Hematopoietic multipotent progenitor cell (in vitro differentiated cells): Measurements from ENCODE around the gene TMEM238. TPM values are rescaled to one million over a fixed set of nuclear protein-coding genes. Genes with fewer than 3 reads are reported as not detected.
"Not testable (repeated sequence)": the region's sequence is repeated elsewhere in the genome, so short reads cannot be mapped to it uniquely, and the experiment has no call there.

ENCODE experiments used
- DNase-seq, 3 donors: peaks; one replicate each; pipeline ENCODE4 v3.0.0-alpha.2; 2011 to 2015; ENCODE audit warnings: low read depth in 2 of 3, low spot score in 2 of 3
- total RNA-seq: library from RNA; depleted of rRNA; stranded (reverse); fragments of >200 nt; gene quantifications from one replicate; pipeline ENCODE4 v1.2.3, GENCODE V29; 2012

Gene TMEM238
- total RNA-seq, 1 donor: 2.7 TPM

DNA sequence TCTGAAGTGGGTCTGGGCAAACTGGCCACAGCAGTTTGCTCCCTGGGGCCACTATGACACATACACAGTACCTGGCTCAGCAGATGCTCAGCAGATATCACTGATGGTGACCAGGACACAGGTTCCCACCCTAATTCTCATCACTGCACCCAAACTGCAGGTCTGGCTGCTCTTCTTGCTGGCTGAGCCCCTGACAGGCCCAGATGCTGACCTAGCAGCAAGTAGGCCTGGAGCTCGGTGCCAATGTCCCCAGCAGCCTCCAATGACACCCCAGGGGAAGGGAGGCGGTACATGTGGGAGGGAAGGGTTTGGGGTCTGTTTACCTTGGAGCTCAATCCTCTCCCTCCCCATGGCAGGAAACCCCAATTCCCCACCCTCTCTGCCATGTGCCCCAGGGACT lies 18.4 kb upstream of the TMEM238 start:
- DNase-seq: no peak

DNA sequence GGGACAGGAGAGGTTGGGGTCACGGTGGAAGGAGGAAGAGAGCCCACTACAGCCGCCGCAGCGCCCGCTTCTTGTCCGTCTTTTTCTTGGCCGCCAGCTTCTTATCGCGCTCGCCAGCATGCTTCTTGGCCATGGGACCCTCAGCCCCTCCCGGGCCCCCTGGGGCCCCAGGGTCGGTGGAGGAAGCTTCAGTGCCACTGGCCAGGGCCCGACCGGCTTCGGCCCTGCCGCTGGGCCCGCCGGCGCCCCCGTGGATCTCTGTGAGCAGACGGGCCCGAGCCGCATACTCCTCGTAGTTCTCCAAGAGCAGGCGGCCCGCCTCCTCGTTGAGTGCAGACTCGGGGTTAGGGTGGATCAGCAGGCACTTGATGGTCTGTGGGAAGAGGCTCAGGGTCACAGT lies 17.3 kb upstream of the TMEM238 start:
- not testable (repeated sequence) for DNase-seq

DNA sequence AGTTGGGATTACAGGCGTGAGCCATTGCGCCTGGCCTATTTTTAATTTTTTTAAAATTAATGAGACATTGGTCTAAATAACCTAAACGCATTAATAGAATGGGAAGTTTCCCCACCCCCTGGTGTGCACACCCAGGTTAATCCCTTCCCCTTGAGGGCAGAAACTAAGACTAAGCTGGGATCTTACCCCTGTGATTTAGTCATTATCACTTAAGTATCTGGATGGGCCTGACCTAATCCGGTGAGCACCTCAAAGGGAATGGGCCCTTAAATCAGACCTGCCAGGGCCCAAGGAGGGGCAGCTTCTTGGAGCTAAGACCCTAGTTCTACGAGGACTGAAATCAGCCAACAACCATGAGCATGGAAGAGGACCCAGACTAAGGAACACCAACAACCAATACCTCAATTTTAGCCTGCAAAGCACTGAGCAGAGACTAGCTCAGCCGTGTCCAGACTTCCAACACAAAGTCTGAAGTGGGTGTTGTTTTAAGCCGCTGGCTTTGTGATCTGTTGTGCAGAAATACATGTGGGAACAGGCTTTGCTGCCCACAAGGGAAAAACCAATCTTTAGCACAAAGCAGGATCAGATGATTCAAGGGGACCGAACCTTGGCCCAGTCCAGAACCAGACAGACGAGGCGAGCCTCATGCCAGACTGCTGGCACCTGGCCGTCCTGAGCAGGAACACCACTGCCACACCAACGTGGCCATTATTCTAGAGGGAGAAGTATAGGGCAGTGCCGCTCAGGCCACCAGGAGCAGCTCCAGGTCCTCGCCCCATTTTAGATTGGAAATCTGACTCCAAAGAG lies 16.4 kb upstream of the TMEM238 start:
- no peak for DNase-seq

DNA sequence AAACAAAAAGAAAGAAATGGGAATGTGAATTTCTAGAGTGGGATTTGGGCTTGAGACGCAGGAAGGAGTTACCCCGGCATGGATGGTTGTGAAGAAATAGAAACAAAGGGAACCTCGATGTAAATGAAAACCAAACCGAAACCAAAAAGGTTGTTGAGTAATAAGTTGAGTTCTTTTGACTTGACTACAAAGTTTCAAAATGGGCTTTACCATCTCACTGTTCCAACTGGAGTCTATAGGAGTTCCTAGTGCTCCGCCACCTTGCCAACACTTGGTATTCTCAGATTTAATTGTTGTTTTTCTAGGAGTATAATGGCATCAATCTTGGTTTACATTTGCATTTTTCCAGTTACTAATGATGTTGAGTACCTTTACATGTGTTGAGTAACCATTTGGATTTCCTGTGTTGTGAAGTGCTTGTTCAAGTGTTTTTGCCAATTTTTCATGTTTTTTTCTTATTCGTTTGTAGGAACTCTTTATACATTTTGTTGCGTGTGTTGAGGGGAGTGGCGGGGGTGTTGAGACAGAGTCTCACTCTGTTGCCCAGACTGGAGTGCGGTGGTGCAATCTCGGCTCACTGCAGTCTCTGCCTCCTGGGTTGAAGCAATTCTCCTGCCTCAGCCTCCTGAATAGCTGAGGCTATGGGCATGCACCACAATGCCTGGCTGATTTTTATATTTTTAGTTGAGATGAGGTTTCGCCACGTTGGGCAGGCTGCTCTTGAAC lies 14.3 kb upstream of the TMEM238 start:
- no peak for DNase-seq

DNA sequence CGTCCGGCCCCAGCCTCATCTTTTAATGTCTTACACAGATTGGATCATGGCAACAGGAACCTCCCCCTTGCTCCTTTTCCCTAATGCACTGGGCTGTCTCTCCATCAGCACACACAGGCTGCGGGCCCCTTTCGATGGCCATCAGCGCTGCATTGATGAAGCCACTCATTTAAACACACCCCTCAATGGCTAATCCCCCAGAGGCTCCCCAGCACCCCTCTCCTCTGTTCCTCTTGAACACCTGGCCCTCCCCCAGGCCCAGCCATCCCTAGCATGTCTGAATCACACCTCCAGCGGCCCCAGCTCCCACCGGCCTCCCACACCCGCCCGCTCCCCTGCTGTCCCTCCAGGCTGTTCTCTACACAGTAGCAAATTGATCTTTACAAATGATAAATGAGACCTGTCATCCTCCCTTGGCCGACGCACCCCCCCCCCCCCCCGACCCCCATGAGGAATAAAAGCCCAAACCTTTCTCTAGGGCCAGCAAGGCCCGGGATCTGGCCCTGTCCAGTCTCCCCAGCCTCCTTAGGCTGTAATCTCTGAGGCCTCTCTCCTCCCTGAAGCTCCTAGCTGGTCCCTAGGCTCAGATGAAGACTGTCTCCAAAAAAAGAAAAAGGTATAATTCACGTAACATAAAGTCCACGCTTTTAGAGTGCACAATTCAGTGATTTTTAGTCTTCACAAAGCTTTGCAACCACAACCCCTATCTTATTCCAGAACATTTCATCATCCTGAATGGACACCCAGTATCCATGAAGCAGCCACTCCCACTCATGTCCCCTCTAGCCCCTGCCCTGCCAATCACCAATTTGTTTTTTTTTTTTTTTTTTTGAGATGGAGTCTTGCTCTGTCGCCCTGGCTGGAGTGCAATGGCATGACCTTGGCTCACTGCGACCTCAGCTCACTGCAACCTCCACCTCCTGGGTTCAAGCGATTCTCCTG lies 9.0 kb upstream of the TMEM238 start:
- no peak for DNase-seq

DNA sequence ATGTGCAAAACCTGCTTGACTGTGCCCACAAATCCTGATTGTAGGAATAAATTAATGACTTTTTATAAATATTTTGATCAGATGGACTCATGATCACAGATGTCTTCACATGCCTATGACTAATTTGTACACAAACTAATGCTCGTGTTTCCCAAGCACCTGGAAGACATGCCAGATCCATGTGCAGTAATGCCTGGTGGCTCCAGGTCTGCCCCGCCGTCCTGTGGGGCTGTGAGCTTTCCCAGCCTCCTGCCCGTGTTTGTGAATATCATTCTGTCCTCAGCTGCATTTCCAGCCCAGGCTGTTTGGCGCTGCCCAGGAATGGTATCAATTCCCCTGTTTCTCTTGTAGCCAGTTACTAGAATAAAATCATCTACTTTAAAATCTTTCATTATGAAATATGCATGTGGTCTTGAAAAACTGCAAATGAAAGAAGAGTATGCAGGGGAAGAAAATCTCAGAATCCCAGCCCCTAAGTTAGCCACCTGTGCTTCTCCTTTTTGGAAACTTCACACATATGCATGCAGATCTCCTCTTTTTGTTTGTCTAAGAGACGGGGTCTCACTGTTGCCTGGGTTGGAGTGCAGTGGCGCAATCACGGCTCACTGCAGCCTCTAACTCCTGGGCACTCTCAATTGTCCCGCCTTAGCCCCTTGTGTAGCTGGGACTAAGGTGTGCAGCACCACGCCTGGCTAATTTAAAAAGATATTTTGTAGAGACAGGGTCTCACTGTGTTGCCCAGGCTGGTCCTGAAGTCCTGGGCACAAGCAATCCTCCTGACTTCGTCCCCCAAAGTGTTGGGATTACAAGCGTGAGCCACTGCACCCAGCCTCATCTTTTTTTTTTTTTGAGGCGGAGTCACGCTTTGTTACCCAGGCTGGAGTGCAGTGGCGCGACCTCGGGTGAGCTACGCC lies 7.9 kb upstream of the TMEM238 start:
- no peak for DNase-seq

DNA sequence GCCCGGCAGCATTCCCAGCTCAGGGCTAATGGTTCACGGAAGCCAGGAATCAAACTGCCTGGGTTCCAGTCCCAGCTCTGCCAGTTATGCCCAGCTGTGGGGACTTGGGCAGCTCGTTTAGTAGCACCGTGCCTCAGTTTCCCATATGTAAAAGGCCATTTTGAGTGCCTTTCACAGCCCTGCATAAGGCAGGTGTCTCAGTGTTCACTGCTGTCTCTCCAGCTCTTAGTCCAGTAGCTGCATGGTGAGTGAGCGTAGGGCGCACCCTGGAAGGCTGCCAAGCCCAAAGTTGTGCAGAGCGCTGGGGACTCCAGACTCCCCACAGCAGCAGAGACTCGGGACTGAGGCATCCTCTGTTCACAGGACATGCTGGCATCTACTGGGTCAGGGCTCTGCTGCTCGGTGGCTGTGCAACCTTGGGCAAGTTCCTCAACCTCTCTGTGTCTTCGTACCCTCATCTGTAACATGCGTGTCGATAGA lies 7.1 kb upstream of the TMEM238 start:
- no peak for DNase-seq

DNA sequence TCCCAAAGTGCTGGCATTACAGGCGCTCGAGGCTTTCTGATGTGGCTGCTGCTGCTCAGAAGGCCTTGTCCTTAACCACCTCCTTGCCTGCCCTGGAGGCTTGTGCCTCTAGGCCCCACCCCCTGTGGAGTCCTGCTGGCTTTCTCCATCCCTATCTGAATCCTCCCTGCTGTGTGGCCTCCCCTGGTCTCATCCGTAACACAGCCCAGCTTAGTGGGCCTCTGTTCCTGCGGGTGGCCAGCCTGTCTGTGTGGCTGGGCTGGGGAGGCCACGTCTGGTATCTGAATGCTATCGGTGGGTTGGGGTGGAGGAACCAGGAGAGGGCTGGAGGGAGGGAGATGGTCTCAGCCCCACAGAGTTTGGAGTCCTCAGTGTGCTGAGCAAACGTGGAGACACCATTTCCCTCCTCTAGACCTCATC lies 6.4 kb upstream of the TMEM238 start:
- no peak for DNase-seq

DNA sequence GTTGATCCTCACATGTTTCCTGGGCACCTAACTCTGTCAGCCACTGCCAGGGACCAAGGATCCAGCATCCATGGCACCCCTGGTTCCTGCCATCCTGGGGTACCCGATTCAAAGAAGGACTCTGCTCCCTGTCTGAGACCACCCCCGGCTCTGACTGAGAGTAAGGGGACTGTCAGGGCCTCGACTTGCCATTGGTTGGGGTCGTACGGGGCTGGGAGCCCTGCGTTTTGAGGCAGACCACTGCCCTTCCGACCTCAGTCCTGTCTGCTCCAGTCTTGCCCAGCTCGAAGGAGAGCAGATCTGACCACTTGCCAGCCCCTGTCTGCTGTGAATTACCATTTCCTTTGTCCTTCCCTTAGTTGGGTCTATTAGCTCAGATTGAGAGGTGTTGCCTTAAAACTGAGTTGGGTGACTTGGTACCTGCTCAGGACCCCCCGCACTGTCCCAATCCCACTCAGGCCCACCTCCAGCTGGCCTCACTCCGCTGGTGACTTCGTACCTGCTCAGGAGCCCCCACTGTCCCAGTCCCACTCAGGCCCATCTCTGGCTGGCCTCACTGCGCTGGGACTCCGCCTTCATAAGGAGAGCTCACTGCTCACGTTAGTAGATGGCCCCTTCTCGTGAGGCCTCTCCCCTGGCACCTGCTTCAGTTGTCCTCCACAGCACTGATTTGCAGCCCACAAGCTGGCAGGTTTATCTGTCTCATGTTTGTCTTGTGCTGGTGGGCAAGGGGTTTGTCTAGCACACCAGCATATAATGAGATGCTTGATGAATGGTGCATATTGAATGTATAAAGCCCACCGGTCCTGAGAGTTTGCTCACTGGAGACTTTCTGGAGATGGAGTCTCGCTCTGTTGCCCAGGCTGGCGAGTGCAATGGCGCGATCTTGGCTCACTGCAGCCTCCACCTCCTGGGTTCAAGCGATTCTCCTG lies 5.6 kb upstream of the TMEM238 start:
- no peak for DNase-seq

DNA sequence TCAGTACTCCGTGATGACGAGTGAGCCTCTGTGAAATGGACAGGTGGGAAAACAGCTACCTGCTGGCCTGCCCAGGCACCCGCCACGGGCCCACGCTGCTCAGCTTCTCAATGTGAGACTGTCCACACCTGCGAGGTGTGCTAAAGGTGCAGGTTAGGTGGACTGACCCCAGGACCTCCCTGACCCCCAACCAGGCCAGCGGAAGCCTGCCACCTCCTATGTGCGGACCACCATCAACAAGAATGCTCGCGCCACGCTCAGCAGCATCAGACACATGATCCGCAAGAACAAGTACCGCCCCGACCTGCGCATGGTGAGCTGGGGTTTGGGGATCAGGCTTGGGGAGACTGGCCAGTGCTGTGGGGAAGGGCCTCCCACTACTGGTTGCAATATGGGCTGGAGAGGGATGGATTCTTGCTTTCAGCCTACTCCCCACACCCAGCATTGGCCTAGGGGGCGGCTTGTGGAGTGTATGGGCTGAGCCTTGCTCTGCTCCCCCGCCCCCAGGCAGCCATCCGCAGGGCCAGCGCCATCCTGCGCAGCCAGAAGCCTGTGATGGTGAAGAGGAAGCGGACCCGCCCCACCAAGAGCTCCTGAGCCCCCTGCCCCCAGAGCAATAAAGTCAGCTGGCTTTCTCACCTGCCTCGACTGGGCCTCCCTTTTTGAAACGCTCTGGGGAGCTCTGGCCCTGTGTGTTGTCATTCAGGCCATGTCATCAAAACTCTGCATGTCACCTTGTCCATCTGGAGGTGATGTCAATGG lies 3.8 kb upstream of the TMEM238 start:
- no peak for DNase-seq

DNA sequence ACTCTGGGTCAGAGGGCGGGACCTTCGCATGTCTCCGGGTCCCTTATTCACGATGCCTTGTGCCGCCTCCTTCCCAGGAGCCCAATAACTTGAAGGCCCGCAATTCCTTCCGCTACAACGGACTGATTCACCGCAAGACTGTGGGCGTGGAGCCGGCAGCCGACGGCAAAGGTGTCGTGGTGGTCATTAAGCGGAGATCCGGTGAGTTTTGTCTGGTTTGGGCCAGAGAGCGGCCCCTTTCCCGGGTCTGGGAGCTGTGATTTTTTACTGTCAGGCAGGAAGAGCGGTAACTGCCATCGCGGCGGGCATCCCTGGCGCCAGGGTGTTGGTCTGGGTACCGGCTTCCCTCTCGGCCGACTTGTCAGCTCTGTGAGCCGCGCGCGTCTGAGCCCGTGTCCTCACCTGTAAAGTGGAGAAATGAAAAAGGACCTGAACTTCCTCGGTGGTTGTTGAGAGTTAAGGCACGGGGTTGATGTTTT lies 2.4 kb upstream of the TMEM238 start:
- no peak for DNase-seq

DNA sequence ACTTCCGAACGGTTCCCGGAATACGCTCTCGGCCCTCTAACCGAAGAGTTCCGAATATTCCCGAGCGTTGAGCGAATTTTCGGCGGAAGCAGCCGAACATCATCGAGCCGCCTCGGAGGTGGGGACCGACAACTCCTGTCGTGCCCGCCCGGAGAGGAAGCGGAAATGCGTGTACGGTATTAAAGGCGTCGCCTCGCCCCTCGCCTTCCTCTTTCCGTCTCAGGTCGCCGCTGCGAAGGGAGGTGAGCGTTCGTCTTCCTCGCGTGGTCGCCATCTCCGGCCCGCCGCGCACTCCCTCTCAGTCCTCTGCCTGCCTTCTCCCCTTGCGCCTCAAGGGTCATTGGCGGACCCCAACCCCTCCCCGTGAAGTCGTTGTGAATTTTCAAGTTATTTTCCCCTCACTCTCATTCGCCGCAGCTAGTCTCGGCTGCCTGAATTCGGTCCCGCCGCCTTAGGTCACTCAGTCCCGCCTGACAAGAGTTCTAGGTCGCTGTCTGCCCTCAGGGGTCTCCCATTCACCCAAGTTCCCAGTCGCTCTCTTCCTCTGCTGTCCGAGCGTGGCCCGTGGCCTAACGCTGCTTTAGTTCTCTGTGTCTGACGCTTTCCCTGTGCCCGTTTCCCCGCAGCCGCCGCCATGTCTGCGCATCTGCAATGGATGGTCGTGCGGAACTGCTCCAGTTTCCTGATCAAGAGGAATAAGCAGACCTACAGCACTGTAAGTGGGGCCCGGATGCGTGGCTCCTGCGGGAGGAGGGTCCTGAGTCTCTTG lies 1.8 kb upstream of the TMEM238 start, which contains the start of gene RPL28:
Gene RPL28, plus strand, starts transcription at position 209 of the 769 bp plus-strand sequence. Its CDS starts 426 bp downstream, at position 635.
- DNase-seq: peak; percentile 96 to 99 (median 98)

DNA sequence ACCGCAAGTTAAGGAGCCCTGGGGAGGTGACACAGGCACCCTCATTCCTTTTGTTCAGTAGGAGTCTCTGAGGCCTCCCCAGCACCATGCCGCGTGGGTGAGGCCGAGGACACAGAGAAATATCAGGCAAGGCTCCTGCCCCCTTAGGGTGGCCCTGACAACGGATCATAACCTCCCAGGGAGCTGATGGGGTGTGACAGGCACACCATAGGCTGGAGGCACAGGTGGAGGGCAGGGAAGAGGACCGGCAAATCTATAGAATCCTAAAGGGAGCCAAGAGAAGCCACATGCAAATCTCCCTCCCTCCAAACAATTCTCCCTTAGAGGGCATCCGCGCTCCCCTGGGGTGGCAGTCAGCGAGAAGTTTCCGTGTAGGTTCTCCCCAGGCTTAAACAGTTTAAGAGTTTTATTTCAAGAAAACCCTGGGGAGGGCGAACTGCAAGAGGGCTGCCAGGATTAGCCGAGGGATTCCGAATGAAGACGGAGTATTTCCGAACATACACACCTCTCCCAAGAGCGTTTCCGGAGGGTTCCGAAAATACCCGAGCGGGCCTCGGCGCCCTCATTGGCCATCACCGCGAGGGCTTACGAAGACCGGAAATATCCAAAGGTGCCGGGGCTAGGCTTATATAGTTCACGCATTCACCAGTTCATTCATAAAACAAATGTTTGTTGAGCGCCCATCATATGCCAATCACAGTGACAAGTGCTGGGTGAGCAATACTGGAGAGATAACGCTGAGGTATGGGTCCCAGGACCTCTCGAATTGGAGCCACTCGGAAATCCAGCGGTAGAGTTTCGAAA lies 1.0 kb upstream of the TMEM238 start:
- DNase-seq: peak in 2 of 3 donors; percentile 93 to 97

DNA sequence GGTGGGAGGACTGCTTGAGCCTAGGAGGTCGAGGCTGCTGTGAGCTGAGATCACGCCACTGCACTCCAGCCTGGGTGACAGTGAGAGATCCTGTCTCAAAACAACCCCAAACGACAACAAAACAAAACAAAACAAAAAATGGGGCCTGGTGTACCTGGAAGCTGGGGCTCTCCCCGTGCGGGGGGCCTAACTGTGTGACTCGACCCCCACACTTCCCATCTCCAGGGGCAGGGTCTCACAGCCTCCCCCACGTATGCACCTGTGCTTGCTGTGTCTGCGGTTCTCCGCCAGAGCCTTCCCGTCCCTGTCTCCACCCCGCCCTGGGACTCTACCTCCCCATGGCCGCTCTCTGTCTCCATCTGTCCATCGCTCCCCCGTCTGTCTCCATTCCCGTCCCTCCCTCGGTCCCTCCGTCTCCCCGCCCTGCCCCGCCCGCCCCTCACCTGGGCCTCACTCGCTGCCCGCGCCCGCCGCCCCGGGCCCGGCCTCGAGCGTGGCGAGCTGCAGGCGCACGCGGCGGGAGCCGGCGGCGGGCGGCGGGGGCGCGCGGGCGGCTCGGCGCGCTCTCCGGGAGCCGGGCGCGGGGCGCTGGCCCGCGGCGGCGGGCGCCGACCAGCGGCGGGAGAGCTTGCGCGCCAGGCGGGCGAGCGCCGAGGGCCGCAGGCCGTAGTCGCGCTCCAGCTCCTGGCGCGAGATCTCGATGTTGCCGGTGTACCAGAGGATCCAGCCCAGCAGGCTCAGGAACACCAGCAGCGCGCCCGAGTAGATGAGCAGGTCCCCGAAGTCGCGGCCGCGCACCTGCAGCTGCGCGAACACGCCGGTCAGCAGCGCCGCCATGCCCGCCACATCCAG lies 587 bp downstream of the TMEM238 start:
- DNase-seq: peak; percentile 33 to 72 (median 71)

DNA sequence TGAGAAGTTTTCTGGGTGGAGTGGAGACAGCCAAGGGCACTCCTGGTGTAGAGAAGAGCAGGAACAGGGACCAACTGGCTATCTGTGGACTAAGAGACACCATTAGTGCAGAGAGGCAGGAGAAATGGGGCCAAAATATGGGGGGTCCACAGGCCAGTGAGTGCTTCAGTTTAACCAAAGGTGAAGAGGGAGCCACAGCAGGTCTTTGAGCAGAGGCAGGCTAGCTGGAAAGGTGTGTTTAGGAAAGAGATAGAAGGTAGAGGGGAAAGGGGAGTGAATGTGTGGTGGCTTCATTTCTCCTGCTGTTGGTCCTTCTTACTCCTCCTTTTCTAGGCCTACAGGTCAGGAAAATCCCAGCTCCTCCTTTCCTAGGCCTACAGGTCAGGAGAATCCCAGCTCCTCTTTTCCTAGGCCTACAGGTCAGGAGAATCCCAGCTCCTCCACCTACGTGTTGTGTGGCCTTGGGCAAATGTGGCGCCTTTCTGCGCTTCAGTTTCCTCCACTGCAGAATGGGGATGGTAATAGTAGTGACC lies 1.5 kb downstream of the TMEM238 start:
- no peak for DNase-seq
